Measurements from ENCODE around the gene ATG7. TPM values are rescaled to one million over a fixed set of nuclear protein-coding genes. Genes with fewer than 3 reads are reported as not detected.

ATG7 gene
- total RNA-seq, 1 donor from 2014 or later, result 55.0 TPM

DNA sequence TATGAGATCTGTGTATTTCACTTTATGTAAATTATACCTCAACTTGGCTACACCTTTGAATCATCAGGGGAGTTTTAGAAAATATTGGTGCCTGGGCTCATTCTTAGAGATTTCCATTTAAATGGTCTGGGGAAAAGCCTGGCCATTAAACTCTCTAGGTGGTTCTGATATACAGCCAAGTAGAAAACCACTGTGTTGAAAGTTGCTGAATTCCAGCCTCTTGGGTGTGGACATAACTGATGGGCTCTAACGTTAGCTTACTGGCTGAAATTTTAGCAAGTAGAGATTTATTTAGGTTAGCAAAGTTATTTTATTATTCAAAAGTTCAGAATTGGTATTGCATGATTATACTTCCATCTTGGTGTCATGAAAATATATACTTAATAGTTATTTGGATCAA is 84.1 kb downstream of the ATG7 start:
- H3K4me1 ChIP-seq, result no peaks in the 10 kb centered on the region
- intact Hi-C loops (cut with DNase I), result no loop called here
- TF ChIP-seq POLR2A (IDR thresholded peaks at IDR 0.05) (no peak), POLR2AphosphoS5 (IDR thresholded peaks at IDR 0.05; ENCODE audit: insufficient read depth in 1 of 2, low read depth in 1 of 2) (no peak)
- TF ChIP-seq, protein P1, sequence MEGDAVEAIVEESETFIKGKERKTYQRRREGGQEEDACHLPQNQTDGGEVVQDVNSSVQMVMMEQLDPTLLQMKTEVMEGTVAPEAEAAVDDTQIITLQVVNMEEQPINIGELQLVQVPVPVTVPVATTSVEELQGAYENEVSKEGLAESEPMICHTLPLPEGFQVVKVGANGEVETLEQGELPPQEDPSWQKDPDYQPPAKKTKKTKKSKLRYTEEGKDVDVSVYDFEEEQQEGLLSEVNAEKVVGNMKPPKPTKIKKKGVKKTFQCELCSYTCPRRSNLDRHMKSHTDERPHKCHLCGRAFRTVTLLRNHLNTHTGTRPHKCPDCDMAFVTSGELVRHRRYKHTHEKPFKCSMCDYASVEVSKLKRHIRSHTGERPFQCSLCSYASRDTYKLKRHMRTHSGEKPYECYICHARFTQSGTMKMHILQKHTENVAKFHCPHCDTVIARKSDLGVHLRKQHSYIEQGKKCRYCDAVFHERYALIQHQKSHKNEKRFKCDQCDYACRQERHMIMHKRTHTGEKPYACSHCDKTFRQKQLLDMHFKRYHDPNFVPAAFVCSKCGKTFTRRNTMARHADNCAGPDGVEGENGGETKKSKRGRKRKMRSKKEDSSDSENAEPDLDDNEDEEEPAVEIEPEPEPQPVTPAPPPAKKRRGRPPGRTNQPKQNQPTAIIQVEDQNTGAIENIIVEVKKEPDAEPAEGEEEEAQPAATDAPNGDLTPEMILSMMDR (IDR thresholded peaks at IDR 0.05), result no peak
- H3K9me3 ChIP-seq, result no peaks in the 10 kb centered on the region
- no peak overlapping the region for H3K27ac ChIP-seq
- no peak overlapping the region for H3K4me3 ChIP-seq
- DNase-seq (ENCODE audit: extremely low spot score in 2 of 2), result no peak
- peaks cover 0 to 18% of the 10 kb centered on the region in 2 donors for H3K36me3 ChIP-seq
- H3K27me3 ChIP-seq, result no peaks in the 10 kb centered on the region

DNA sequence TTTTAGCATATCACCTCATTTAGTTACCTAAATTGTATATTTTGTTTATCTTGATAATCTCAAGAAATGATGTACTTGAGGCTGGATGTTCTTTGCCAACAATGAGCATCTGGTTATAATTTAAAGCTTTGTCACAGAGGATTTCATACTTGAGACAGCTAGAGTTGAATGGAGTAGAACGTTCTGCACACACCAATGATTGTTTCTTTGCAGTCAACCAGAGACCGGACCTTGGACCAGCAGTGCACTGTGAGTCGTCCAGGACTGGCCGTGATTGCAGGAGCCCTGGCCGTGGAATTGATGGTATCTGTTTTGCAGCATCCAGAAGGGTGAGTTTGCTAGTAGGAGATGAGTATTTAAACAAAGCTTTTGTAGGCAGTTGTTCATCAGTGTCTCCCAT is 90.4 kb downstream of the ATG7 start:
- no peak for DNase-seq (ENCODE audit: extremely low spot score in 2 of 2)
- H3K36me3 ChIP-seq, result peaks cover 0 to 49% of the 10 kb centered on the region in 2 donors
- H3K4me1 ChIP-seq, result peaks cover 13% of the 10 kb centered on the region
- no peaks in the 10 kb centered on the region for H3K9me3 ChIP-seq
- no peaks in the 10 kb centered on the region for H3K27me3 ChIP-seq
- no peak overlapping the region for H3K4me3 ChIP-seq
- no peak overlapping the region for H3K27ac ChIP-seq
- no peak for TF ChIP-seq POLR2A (IDR thresholded peaks at IDR 0.05)
- no peak for TF ChIP-seq POLR2AphosphoS5 (IDR thresholded peaks at IDR 0.05; ENCODE audit: insufficient read depth in 1 of 2, low read depth in 1 of 2)
- TF ChIP-seq, protein P1 (IDR thresholded peaks at IDR 0.05), result no peak
- intact Hi-C loops (cut with DNase I), result no loop called here

- Histone ChIP-seq H3K4me3 (no peak overlapping the region), H3K27me3 (no peaks in the 10 kb centered on the region), H3K27ac (no peak overlapping the region), H3K36me3 (peaks cover 0 to 44% of the 10 kb centered on the region in 2 donors), H3K9me3 (no peaks in the 10 kb centered on the region), H3K4me1 (peaks cover 20% of the 10 kb centered on the region)
- intact Hi-C loops (cut with DNase I), result no loop called here
- TF ChIP-seq, protein P1 (IDR thresholded peaks at IDR 0.05), result no peak
- no peak for TF ChIP-seq POLR2AphosphoS5 (IDR thresholded peaks at IDR 0.05; ENCODE audit: insufficient read depth in 1 of 2, low read depth in 1 of 2)
- TF ChIP-seq POLR2A (IDR thresholded peaks at IDR 0.05), result no peak
- DNase-seq (ENCODE audit: extremely low spot score in 2 of 2), result no peak
Observed at GRCh38 chr3:11363715-11364114, 91.5 kb downstream of the ATG7 start.

GRCh38 chr3:11364181-11364580 is 92.0 kb downstream of the ATG7 start:
- no peaks in the 10 kb centered on the region for H3K27me3 ChIP-seq
- TF ChIP-seq POLR2AphosphoS5 (IDR thresholded peaks at IDR 0.05; ENCODE audit: insufficient read depth in 1 of 2, low read depth in 1 of 2), result no peak
- TF ChIP-seq, protein P1 (IDR thresholded peaks at IDR 0.05), result no peak
- TF ChIP-seq POLR2A (IDR thresholded peaks at IDR 0.05), result no peak
- H3K36me3 ChIP-seq, result peaks cover 0 to 43% of the 10 kb centered on the region in 2 donors
- H3K9me3 ChIP-seq, result no peaks in the 10 kb centered on the region
- no peak overlapping the region for H3K27ac ChIP-seq
- intact Hi-C loops (cut with DNase I), result no loop called here
- DNase-seq (ENCODE audit: extremely low spot score in 2 of 2), result no peak
- no peak overlapping the region for H3K4me3 ChIP-seq
- peaks cover 20% of the 10 kb centered on the region for H3K4me1 ChIP-seq

- no peak overlapping the region for H3K4me3 ChIP-seq
- DNase-seq (ENCODE audit: extremely low spot score in 2 of 2), result no peak
- H3K36me3 ChIP-seq, result peaks cover 0 to 21% of the 10 kb centered on the region in 2 donors
- peak in 1 of 2 donors; percentile 69 for TF ChIP-seq POLR2AphosphoS5 (IDR thresholded peaks at IDR 0.05; ENCODE audit: insufficient read depth in 1 of 2, low read depth in 1 of 2)
- TF ChIP-seq, protein P1 (IDR thresholded peaks at IDR 0.05), result no peak
- H3K27ac ChIP-seq, result peak overlapping the region; percentile 59
- intact Hi-C loops (cut with DNase I), result no loop called here
- no peaks in the 10 kb centered on the region for H3K9me3 ChIP-seq
- no peaks in the 10 kb centered on the region for H3K27me3 ChIP-seq
- peaks cover 26% of the 10 kb centered on the region for H3K4me1 ChIP-seq
Observed at GRCh38 chr3:11367143-11367693, 95.0 kb downstream of the ATG7 start.

Measured in vagina (tissue), 2 donors.